Upper lobe of right lung (tissue), 1 donor: ENCODE data around the gene MACF1. TPM values are rescaled to one million over a fixed set of nuclear protein-coding genes. Genes with fewer than 3 reads are reported as not detected.

ENCODE experiments used
- ATAC-seq: fragments of 200-7000 bp; cut with Tn5 transposase; one replicate; pipeline ENCODE4 v1.9.1; 2020; ENCODE audit warnings: mild to moderate bottlenecking, moderate library complexity
- DNase-seq: peaks from one replicate; pipeline ENCODE4 v3.0.0-alpha.2; 2020
- H3K27ac ChIP-seq: fragments of 200-600 bp; one replicate; pipeline ENCODE4 v1.8.0; 2022
- H3K27me3 ChIP-seq: fragments of 200-600 bp; one replicate; pipeline ENCODE4 v1.8.0; 2022; ENCODE audit warnings: mild to moderate bottlenecking
- H3K36me3 ChIP-seq: fragments of 200-600 bp; one replicate; pipeline ENCODE4 v1.8.0; 2022
- H3K4me1 ChIP-seq: fragments of 200-600 bp; one replicate; pipeline ENCODE4 v1.8.0; 2022
- H3K4me3 ChIP-seq: fragments of 200-600 bp; one replicate; pipeline ENCODE4 v1.8.0; 2022; ENCODE audit warnings: mild to moderate bottlenecking
- H3K9me3 ChIP-seq: fragments of 200-600 bp; one replicate; pipeline ENCODE4 v1.8.0; 2022
- CTCF ChIP-seq: fragments of 200-600 bp; IDR thresholded peaks from one replicate; pipeline ENCODE4 v1.8.0; 2022; ENCODE audit warnings: antibody characterized with exemption
- intact Hi-C: fragments of 100-400 bp; cut with DNase I; formaldehyde crosslinking; loops from one replicate; pipeline ENCODE4 v1.11.0; 2022
- total RNA-seq: library from RNA; stranded (reverse); fragmentation: NEBNext Ultra II Directional; extraction: Animal tissue kit (Norgen Biotek cat#: 25700); gene quantifications from one replicate; pipeline ENCODE4 v1.2.1, GENCODE V29; 2021
- donor health status: DM: no; HTN: yes; CAD: no; lungs with severe emphysema.

The MACF1 gene
- total RNA-seq, 1 donor from 2014 or later = 814 TPM

- DNase-seq = no peak
- no peak overlapping the region for H3K27ac ChIP-seq
- no peaks in the 10 kb centered on the region for H3K9me3 ChIP-seq
- intact Hi-C loops = no loop called here
- no peaks in the 10 kb centered on the region for H3K4me1 ChIP-seq
- no peak for ATAC-seq
- H3K36me3 ChIP-seq = peaks cover 97% of the 10 kb centered on the region
- H3K4me3 ChIP-seq = no peak overlapping the region
- no peak for TF ChIP-seq CTCF
- no peaks in the 10 kb centered on the region for H3K27me3 ChIP-seq
Measured at GRCh38 chr1:39301606-39302005, 97.1 kb downstream of the MACF1 start.

GRCh38 chr1:39305555-39305954 lies 101.1 kb downstream of the MACF1 start:
- ATAC-seq = no peak
- DNase-seq = no peak
- Histone ChIP-seq H3K27ac (no peak overlapping the region), H3K4me1 (no peaks in the 10 kb centered on the region), H3K27me3 (no peaks in the 10 kb centered on the region), H3K9me3 (no peaks in the 10 kb centered on the region), H3K36me3 (peaks cover 95% of the 10 kb centered on the region), H3K4me3 (no peak overlapping the region)
- no peak for TF ChIP-seq CTCF
- intact Hi-C loops = no loop called here

GRCh38 chr1:39310015-39310414 lies 105.5 kb downstream of the MACF1 start:
- TF ChIP-seq CTCF = no peak
- H3K4me1 ChIP-seq = no peaks in the 10 kb centered on the region
- no peak for ATAC-seq
- no peak overlapping the region for H3K27ac ChIP-seq
- H3K36me3 ChIP-seq = peaks cover 94% of the 10 kb centered on the region
- intact Hi-C loops = no loop called here
- H3K4me3 ChIP-seq = no peak overlapping the region
- no peaks in the 10 kb centered on the region for H3K9me3 ChIP-seq
- no peak for DNase-seq
- H3K27me3 ChIP-seq = no peaks in the 10 kb centered on the region

- no peak for TF ChIP-seq CTCF
- ATAC-seq (no peak), DNase-seq (no peak)
- no peaks in the 10 kb centered on the region for H3K4me1 ChIP-seq
- H3K27me3 ChIP-seq = no peaks in the 10 kb centered on the region
- intact Hi-C loops = no loop called here
- H3K27ac ChIP-seq = no peak overlapping the region
- H3K9me3 ChIP-seq = no peaks in the 10 kb centered on the region
- H3K4me3 ChIP-seq = no peak overlapping the region
- H3K36me3 ChIP-seq = peaks cover 94% of the 10 kb centered on the region
Measured at GRCh38 chr1:39310691-39311090, 106.2 kb downstream of the MACF1 start.

- ATAC-seq = no peak
- Histone ChIP-seq H3K4me3 (no peak overlapping the region), H3K27ac (no peak overlapping the region), H3K9me3 (no peaks in the 10 kb centered on the region), H3K27me3 (no peaks in the 10 kb centered on the region), H3K4me1 (no peaks in the 10 kb centered on the region), H3K36me3 (peaks cover 97% of the 10 kb centered on the region)
- intact Hi-C loops = no loop called here
- no peak for TF ChIP-seq CTCF
- DNase-seq = no peak
Measured at GRCh38 chr1:39317111-39317510, 112.6 kb downstream of the MACF1 start.

GRCh38 chr1:39317910-39318633 lies 113.6 kb downstream of the MACF1 start:
- Histone ChIP-seq H3K4me3 (no peak overlapping the region), H3K9me3 (no peaks in the 10 kb centered on the region), H3K36me3 (peaks cover 97% of the 10 kb centered on the region), H3K27me3 (no peaks in the 10 kb centered on the region), H3K27ac (no peak overlapping the region), H3K4me1 (no peaks in the 10 kb centered on the region)
- intact Hi-C loops = no loop called here
- peak; percentile 54 for ATAC-seq
- DNase-seq = no peak
- TF ChIP-seq CTCF = no peak
